VCaP (cell line): Measurements from ENCODE around the gene CREB3L2.
"Not testable (repeated sequence)": the region's sequence is repeated elsewhere in the genome, so short reads cannot be mapped to it uniquely, and the experiment has no call there.

Experiments
- H3K27ac ChIP-seq: fragments of 450-650 bp; 2 replicates; pipeline ENCODE4 v1.5.1; 2017
- CTCF ChIP-seq: fragments of 450-650 bp; conservative IDR thresholded peaks from 2 replicates; pipeline ENCODE4 v1.5.1; 2017; ENCODE audit warnings: mild to moderate bottlenecking, moderate library complexity

The CREB3L2 gene

DNA sequence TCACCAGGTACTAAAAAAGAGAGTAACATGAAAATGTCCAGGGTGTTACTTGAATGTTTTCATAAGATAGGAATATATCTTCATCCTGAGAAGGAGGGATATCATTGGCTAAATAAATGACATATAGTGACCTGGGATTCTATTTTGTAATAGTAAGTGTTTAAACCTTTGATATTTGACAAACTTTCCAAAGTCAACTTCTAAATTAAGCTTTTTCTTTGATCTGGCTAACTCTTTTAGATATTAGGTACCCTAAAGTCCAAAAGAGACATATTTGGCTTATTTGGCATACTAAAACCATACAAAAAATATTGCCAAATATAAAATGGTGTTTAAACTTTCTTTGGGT is 22.4 kb upstream of the CREB3L2 start:
- TF ChIP-seq CTCF = no peak
- H3K27ac ChIP-seq = no peak overlapping the region

GRCh38 chr7:138023618-138024342 is 21.9 kb upstream of the CREB3L2 start:
- no peak overlapping the region for H3K27ac ChIP-seq
- TF ChIP-seq CTCF = no peak

GRCh38 chr7:138021889-138022288 is 20.0 kb upstream of the CREB3L2 start:
- H3K27ac ChIP-seq = no peak overlapping the region
- no peak for TF ChIP-seq CTCF

GRCh38 chr7:138017992-138018391 is 16.1 kb upstream of the CREB3L2 start:
- no peak for TF ChIP-seq CTCF
- no peak overlapping the region for H3K27ac ChIP-seq

DNA sequence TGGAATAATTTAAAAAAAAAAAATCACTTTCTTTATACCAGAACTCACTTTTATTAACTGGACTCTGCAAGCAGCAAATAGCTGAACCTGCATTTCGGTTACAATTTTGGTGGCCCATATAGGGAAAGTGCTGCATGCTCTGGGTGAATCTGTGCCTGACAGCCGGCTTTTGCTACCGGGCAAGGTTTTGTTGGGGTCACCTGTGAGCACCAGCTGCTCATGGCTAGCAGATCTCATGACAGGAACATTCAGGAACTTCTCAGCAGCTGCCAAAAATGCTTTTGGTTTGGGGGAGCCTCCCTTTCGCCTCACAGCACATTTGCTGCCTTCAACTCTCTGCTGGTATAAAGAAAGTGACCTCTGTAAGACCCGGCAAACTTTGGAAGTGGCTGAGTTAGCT is 13.2 kb upstream of the CREB3L2 start:
- no peak for TF ChIP-seq CTCF
- H3K27ac ChIP-seq = no peak overlapping the region

GRCh38 chr7:138014686-138015085 is 12.8 kb upstream of the CREB3L2 start:
- no peak for TF ChIP-seq CTCF

GRCh38 chr7:138014201-138014600 is 12.3 kb upstream of the CREB3L2 start:
- H3K27ac ChIP-seq = not testable (repeated sequence)

More at GRCh38 chr7:138014686-138015085, 12.8 kb upstream of the CREB3L2 start:
- H3K27ac ChIP-seq = no peak overlapping the region

DNA sequence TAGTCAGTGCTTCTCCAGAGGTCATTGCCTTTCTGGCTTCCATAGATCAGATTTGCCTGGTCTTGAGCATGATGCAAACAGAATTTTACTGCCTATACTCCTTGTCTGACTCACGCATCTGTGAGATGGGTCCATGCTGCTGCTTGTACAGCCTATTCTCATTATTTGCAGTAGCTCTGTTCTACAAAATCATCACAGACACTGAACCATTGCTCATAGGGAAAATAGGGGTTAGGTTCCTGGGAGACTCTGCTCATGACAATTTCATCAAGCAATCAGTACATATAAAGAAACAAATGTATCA is 7.4 kb upstream of the CREB3L2 start:
- H3K27ac ChIP-seq = peak overlapping the region; percentile 57
- TF ChIP-seq CTCF = no peak
